ENCODE data around the gene CAMKMT. TPM values are rescaled to one million over a fixed set of nuclear protein-coding genes. Genes with fewer than 3 reads are reported as not detected.

Gene CAMKMT
- total RNA-seq, 2 experiments from 2014 or later, result 25.7 to 27.4 TPM

DNA sequence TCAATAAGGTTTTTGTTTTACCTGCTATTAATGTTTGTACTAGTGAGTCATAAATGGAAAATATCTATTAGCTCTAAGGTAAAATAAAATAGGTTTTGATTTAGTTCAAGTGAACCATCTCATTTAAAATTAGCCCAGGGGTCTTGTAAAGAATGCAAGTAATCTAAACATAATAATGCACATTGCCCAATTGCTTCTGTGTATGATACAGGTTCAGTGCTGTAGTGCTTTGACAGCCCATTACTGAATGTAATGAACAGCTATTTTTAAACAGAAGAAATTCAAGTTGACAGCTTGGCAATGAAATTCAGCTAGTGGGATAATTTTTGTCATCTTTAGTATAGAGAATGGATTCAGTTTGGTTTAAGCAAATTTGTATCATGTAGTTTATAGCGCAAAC, 91.5 kb downstream of the CAMKMT start:
- Histone ChIP-seq H3K79me2 (ENCODE audit: insufficient read depth, low read depth, low read length) (no peaks in the 10 kb centered on the region), H3K9me3 (ENCODE audit: low read length) (no peaks in the 10 kb centered on the region), H2AFZ (ENCODE audit: low read length) (no peak overlapping the region), H3K36me3 (ENCODE audit: insufficient read depth, low read length) (no peaks in the 10 kb centered on the region), H3K4me3 (ENCODE audit: low read depth, low read length, poor library complexity, severe bottlenecking) (no peak overlapping the region), H4K20me1 (ENCODE audit: insufficient read depth, low read length) (no peaks in the 10 kb centered on the region), H3K27ac (ENCODE audit: low read depth, low read length, poor library complexity, severe bottlenecking) (no peak overlapping the region), H3K9me2 (ENCODE audit: insufficient read depth, low read length) (0 out of 2 replicates have a peak, but pooled peaks cover 3% of the 10 kb centered on the region), H3K4me2 (ENCODE audit: low read length) (no peak overlapping the region), H3K4me1 (ENCODE audit: insufficient read depth, low read length, poor library complexity, severe bottlenecking) (no peaks in the 10 kb centered on the region)
- POLR2A ChIA-PET, result interaction anchor here (0.6 kb wide), 1 partner anchor 37 kb away, joined by 4 read pairs; no protein-coding TSS in a partner anchor
- DNase-seq (ENCODE audit: low spot score), result no peak
- BruUV-seq (replicated peaks), result no TSS peak
- TF ChIP-seq EZH2phosphoT487 (IDR thresholded peaks at IDR 0.05; ENCODE audit: borderline replicate concordance, low read depth, low read length), result no peak
- no peak for TF ChIP-seq CTCF (conservative IDR thresholded peaks at IDR 0.05; ENCODE audit: low read length)
- CTCF ChIA-PET (ENCODE audit: unreplicated experiment), result interaction anchor here (0.5 kb wide), 1 partner anchor 481 kb away, joined by 6 read pairs; no protein-coding TSS in a partner anchor
- intact Hi-C loops (cut with micrococcal nuclease; ENCODE audit: unreplicated experiment), result no loop called here

- Histone ChIP-seq H3K27ac (ENCODE audit: low read depth, low read length, poor library complexity, severe bottlenecking) (no peak overlapping the region), H2AFZ (ENCODE audit: low read length) (no peak overlapping the region), H3K79me2 (ENCODE audit: insufficient read depth, low read depth, low read length) (no peaks in the 10 kb centered on the region), H3K4me2 (ENCODE audit: low read length) (no peak overlapping the region), H4K20me1 (ENCODE audit: insufficient read depth, low read length) (no peaks in the 10 kb centered on the region), H3K9me3 (ENCODE audit: low read length) (no peaks in the 10 kb centered on the region), H3K36me3 (ENCODE audit: insufficient read depth, low read length) (no peaks in the 10 kb centered on the region), H3K4me3 (ENCODE audit: low read depth, low read length, poor library complexity, severe bottlenecking) (no peak overlapping the region), H3K9me2 (ENCODE audit: insufficient read depth, low read length) (0 out of 2 replicates have a peak, but pooled peaks cover 3% of the 10 kb centered on the region), H3K4me1 (ENCODE audit: insufficient read depth, low read length, poor library complexity, severe bottlenecking) (no peaks in the 10 kb centered on the region)
- no peak for DNase-seq (ENCODE audit: low spot score)
- TF ChIP-seq EZH2phosphoT487 (IDR thresholded peaks at IDR 0.05; ENCODE audit: borderline replicate concordance, low read depth, low read length) (no peak), CTCF (conservative IDR thresholded peaks at IDR 0.05; ENCODE audit: low read length) (no peak)
- POLR2A ChIA-PET, result interaction anchor here (0.6 to 0.7 kb wide), 2 partner anchors 9 to 699 kb away, joined by 3 to 4 read pairs; no protein-coding TSS in a partner anchor
- no TSS peak for BruUV-seq (replicated peaks)
- CTCF ChIA-PET (ENCODE audit: unreplicated experiment), result no interaction called here
- intact Hi-C loops (cut with micrococcal nuclease; ENCODE audit: unreplicated experiment), result no loop called here
Observed at GRCh38 chr2:44455877-44456276, 94.1 kb downstream of the CAMKMT start.

GRCh38 chr2:44456946-44457345, 95.2 kb downstream of the CAMKMT start:
- Histone ChIP-seq H3K9me3 (ENCODE audit: low read length) (no peaks in the 10 kb centered on the region), H3K4me1 (ENCODE audit: insufficient read depth, low read length, poor library complexity, severe bottlenecking) (no peaks in the 10 kb centered on the region), H3K27ac (ENCODE audit: low read depth, low read length, poor library complexity, severe bottlenecking) (no peak overlapping the region), H2AFZ (ENCODE audit: low read length) (no peak overlapping the region), H3K36me3 (ENCODE audit: insufficient read depth, low read length) (no peaks in the 10 kb centered on the region), H3K4me3 (ENCODE audit: low read depth, low read length, poor library complexity, severe bottlenecking) (no peak overlapping the region), H3K9me2 (ENCODE audit: insufficient read depth, low read length) (0 out of 2 replicates have a peak, but pooled peaks cover 3% of the 10 kb centered on the region), H3K79me2 (ENCODE audit: insufficient read depth, low read depth, low read length) (no peaks in the 10 kb centered on the region), H4K20me1 (ENCODE audit: insufficient read depth, low read length) (no peaks in the 10 kb centered on the region), H3K4me2 (ENCODE audit: low read length) (no peak overlapping the region)
- ChIA-PET POLR2A (interaction anchor here (0.7 kb wide), 1 partner anchor 748 kb away, joined by 5 read pairs; no protein-coding TSS in a partner anchor), CTCF (ENCODE audit: unreplicated experiment) (no interaction called here)
- TF ChIP-seq CTCF (conservative IDR thresholded peaks at IDR 0.05; ENCODE audit: low read length) (no peak), EZH2phosphoT487 (IDR thresholded peaks at IDR 0.05; ENCODE audit: borderline replicate concordance, low read depth, low read length) (no peak)
- DNase-seq (ENCODE audit: low spot score), result no peak
- intact Hi-C loops (cut with micrococcal nuclease; ENCODE audit: unreplicated experiment), result no loop called here
- no TSS peak for BruUV-seq (replicated peaks)
